Measurements from ENCODE around the gene PTPN6.

The PTPN6 gene

GRCh38 chr12:6912164-6912935 is 38.8 kb upstream of the PTPN6 start:
- no peak overlapping the region for H3K27ac ChIP-seq
- no peak for TF ChIP-seq ZFX (IDR thresholded peaks at IDR 0.05)
- TF ChIP-seq CTCF (conservative IDR thresholded peaks at IDR 0.05): no peak

- TF ChIP-seq ZFX (IDR thresholded peaks at IDR 0.05) (no peak), CTCF (conservative IDR thresholded peaks at IDR 0.05) (no peak)
- H3K27ac ChIP-seq: no peak within 1 kb of the TSS
These were observed 36.8 kb upstream of the PTPN6 start, which contains the start of gene ENO2 for GRCh38 chr12:6914246-6914946. TSS of gene ENO2 (plus strand) at chr12:6914580. CDS start at chr12:6915833, 1,253 bp downstream.

GRCh38 chr12:6914947-6915788 is 36.0 kb upstream of the PTPN6 start:
- TF ChIP-seq CTCF (conservative IDR thresholded peaks at IDR 0.05): no peak
- TF ChIP-seq ZFX (IDR thresholded peaks at IDR 0.05): no peak
- no peak overlapping the region for H3K27ac ChIP-seq

- TF ChIP-seq ZFX (IDR thresholded peaks at IDR 0.05) (no peak), CTCF (conservative IDR thresholded peaks at IDR 0.05) (no peak)
- H3K27ac ChIP-seq: no peak overlapping the region
These were observed 35.3 kb upstream of the PTPN6 start for GRCh38 chr12:6915789-6916285.

GRCh38 chr12:6916426-6917200 is 34.5 kb upstream of the PTPN6 start:
- no peak for TF ChIP-seq CTCF (conservative IDR thresholded peaks at IDR 0.05)
- no peak for TF ChIP-seq ZFX (IDR thresholded peaks at IDR 0.05)
- H3K27ac ChIP-seq: no peak overlapping the region

- TF ChIP-seq CTCF (conservative IDR thresholded peaks at IDR 0.05) (no peak), ZFX (IDR thresholded peaks at IDR 0.05) (no peak)
- no peak overlapping the region for H3K27ac ChIP-seq
These were observed 33.5 kb upstream of the PTPN6 start for GRCh38 chr12:6917491-6918231.

Measured in C4-2B (cell line).